Left ventricle myocardium superior (tissue), 1 donor: ENCODE results near the gene RBM15. TPM values are rescaled to one million over a fixed set of nuclear protein-coding genes. Genes with fewer than 3 reads are reported as not detected.

Source experiments
- ATAC-seq: fragments of 200-7000 bp; cut with Tn5 transposase; one replicate; pipeline ENCODE4 v1.9.1; 2020; ENCODE audit warnings: mild to moderate bottlenecking, moderate library complexity
- DNase-seq: peaks from one replicate; pipeline ENCODE4 v3.0.0-alpha.2; 2020
- intact Hi-C: fragments of 100-400 bp; cut with micrococcal nuclease; formaldehyde crosslinking; loops from one replicate; pipeline ENCODE4 v1.11.0; 2022
- total RNA-seq: library from RNA; stranded (reverse); fragmentation: NEBNext Ultra II Directional; extraction: Animal tissue kit (Norgen Biotek cat#: 25700); gene quantifications from one replicate; pipeline ENCODE4 v1.2.1, GENCODE V29; 2021
- donor health status: DM: no; HTN: yes; CAD: no; lungs with severe emphysema.

RBM15 gene
- total RNA-seq, 1 donor from 2014 or later: 14.1 TPM

DNA sequence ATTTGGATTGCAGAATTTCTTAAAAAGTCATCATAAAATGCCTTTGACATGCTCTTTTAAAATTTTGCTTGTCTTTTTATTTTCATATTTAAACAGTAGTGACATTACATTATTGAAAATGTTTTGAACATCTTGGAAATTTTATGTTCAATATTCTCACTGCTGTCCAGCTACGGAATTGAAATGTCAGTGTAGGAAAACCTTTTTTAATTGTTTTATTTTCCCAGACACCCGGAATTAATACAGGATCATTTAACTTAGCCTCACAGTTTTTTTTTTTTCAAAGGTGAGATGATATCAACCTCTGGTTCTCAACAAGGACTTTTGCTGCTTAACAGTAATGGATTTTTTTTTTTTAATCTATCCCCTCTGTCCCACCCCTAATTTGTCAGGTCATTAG is 4.1 kb downstream of the RBM15 start:
- ATAC-seq (no peak), DNase-seq (no peak)
- intact Hi-C loops: no loop called here

DNA sequence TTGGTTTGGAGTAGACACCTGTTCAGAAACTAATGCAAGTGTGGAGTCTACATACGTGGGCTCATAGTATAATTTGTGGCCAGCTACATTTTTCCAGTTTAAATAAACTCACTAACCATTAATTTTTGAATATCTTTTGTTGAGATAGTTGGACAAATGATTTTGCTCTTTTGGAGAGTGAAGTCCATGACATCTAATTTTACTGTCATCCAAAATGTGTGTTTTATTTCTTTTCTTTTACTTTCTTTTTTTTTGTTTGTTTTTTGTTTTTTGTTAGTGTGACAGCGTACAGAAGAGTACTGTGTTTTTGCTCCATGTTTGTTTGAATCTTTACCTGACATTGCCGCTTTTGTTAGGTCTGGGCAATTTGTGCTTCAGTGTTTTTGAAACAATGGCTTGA is 5.0 kb downstream of the RBM15 start:
- DNase-seq (no peak), ATAC-seq (no peak)
- intact Hi-C loops: no loop called here

- DNase-seq: no peak
- no peak for ATAC-seq
- intact Hi-C loops: no loop called here
These were observed 6.3 kb downstream of the RBM15 start for GRCh38 chr1:110345480-110345879.

GRCh38 chr1:110346690-110347089 is 7.5 kb downstream of the RBM15 start:
- ATAC-seq (no peak), DNase-seq (no peak)
- intact Hi-C loops: no loop called here

DNA sequence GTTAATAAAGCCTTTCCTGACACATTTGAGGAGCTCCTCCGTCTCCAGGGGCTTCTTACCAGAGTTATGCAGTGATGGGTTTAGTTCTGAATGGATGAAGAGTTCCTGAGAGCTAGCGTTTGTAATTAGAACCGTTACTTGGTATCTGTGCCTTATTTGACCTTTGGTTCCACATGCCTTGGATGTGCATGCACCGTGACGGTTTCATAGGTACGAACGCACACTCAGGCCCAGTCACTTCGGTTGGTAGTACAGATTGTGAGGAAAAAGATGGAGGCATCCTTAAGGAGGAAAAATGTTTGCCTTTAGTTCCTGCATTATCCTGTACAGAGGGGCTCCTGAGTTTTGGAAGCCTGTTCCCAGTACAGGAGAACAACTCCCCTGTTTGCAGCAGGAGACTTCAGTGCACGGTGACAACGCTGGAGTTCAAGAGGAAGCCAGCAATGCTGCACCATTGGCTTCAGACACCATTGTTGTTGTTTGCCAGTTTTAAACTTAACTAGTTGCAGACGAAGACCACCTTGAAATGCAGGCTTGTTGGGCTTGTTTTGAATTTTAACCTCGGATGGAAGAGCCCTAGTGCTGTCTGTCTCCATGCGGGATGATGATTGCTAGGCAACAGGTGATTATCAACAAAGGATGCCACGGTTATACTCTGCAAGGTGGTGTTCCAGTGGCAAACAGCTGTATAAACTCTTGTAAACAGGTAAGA is 8.2 kb downstream of the RBM15 start:
- no peak for DNase-seq
- intact Hi-C loops: no loop called here
- peak; percentile 55 for ATAC-seq

- ATAC-seq (no peak), DNase-seq (no peak)
- intact Hi-C loops: no loop called here
These were observed 8.9 kb downstream of the RBM15 start for GRCh38 chr1:110348050-110348449.

GRCh38 chr1:110348771-110349170 is 9.6 kb downstream of the RBM15 start:
- DNase-seq (no peak), ATAC-seq (no peak)
- intact Hi-C loops: no loop called here

DNA sequence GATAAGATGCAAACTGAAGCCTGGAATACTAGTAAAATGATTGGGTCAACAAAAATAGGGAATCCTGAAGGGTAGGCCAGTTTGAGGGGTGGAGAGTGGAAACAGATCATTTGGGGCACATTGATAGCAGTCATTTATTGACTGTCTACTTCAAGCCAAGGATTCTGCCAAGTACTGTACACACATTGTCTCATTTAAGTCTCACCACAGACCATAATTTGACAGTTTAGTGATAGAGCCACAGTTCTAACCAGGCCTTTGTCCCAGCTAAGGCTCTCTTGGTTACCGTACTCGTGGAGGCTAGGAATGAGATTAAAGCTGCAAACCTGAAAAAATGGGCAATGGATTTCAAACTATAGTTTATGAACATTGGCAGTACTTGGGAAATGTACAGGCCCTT is 11.2 kb downstream of the RBM15 start:
- ATAC-seq: no peak
- intact Hi-C loops: no loop called here
- no peak for DNase-seq

GRCh38 chr1:110355321-110355720 is 16.1 kb downstream of the RBM15 start:
- intact Hi-C loops: no loop called here
- no peak for ATAC-seq
- no peak for DNase-seq

DNA sequence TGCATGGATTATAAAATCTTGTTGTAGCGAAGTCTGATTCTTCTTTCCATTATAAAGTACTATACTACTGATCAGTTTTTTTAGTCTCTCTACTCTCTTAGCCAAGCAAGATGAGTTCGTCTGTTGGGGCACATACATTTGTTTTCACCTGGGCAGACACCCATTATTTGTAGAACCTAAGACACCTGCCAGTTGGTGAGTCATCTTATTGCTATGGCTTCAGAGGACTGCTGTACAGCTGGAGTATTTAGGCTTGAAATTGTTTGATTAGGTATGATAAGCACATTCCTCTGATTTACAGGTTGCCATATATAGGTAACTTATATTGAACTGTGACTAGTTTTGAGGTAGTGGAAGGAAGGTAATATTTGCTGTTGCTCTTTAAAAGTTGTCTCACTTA is 17.2 kb downstream of the RBM15 start:
- DNase-seq: no peak
- intact Hi-C loops: no loop called here
- ATAC-seq: no peak

- intact Hi-C loops: no loop called here
- ATAC-seq (no peak), DNase-seq (no peak)
These were observed 21.3 kb downstream of the RBM15 start for GRCh38 chr1:110360431-110360830.

GRCh38 chr1:110361856-110362255 is 22.7 kb downstream of the RBM15 start:
- intact Hi-C loops: no loop called here
- DNase-seq: no peak
- ATAC-seq: no peak

GRCh38 chr1:110364221-110364620 is 25.0 kb downstream of the RBM15 start:
- DNase-seq (no peak), ATAC-seq (no peak)
- intact Hi-C loops: no loop called here

- intact Hi-C loops: no loop called here
- ATAC-seq (peak; percentile 69), DNase-seq (no peak)
These were observed 31.6 kb downstream of the RBM15 start for GRCh38 chr1:110370827-110371226.

- ATAC-seq (no peak), DNase-seq (no peak)
- intact Hi-C loops: no loop called here
These were observed 36.3 kb downstream of the RBM15 start for GRCh38 chr1:110375490-110375889.

GRCh38 chr1:110380672-110381283 is 41.6 kb downstream of the RBM15 start:
- DNase-seq (no peak), ATAC-seq (peak; percentile 44)
- intact Hi-C loops: no loop called here

DNA sequence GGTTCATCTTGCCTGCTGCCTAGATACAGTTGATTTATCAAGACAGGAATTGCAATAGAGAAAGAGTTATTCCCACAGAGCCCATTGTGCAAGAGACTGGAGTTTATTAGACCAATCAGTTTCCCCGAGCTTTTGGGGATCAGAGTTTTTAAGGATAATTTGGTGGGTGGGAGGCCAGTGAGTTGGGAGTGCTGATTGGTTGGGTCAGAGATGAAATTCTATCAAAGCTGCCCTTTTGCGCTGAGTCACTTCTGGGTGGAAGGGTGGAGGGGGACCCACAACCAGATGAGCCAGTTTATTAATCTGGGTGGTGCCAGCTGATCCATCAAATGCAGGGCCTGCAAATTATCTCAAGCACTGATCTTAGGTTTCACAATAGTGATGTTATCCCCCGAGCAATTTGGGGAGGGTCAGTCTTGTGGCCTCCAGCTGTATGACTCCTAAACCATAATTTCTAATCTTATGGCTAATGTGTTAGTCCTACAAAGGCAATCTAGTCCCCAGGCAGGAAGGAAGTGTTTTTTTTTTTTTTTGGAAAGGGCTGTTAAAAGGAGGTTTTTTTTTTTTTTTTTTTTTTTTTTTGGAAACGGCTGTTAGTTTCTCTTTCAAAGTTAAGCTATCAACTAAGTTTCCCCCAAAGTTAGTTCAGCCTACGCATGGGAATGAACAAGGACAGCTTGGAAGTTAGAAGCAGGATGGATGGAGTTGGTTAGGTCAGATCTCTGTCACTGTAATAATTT is 44.2 kb downstream of the RBM15 start:
- no peak for DNase-seq
- peak; percentile 22 for ATAC-seq
- intact Hi-C loops: no loop called here

- DNase-seq: no peak
- intact Hi-C loops: no loop called here
- ATAC-seq: no peak
These were observed 45.6 kb downstream of the RBM15 start for GRCh38 chr1:110384581-110385321.

DNA sequence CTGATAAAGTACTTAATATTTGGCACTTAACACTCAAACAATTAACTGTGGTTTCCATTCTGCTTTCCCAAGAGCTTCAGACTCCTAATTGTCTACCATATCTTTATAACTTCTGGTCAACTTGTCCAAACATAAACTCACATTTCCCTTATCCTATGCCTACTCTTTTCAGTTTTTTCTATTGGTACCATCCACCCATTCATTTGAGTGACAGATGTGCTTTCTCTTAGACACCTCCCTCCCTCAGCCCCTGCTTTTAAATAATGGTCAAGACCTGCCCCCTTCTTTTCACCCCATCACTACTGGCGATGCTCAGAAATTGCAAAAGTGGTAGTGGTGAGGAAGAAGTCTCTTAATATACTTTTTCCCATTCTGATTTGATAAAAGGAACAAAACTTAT is 46.2 kb downstream of the RBM15 start:
- intact Hi-C loops: no loop called here
- DNase-seq: no peak
- no peak for ATAC-seq
